ENCODE data around the gene RABGAP1. TPM values are rescaled to one million over a fixed set of nuclear protein-coding genes. Genes with fewer than 3 reads are reported as not detected.

Gene RABGAP1
- total RNA-seq, 1 donor from 2014 or later = 58.6 TPM

GRCh38 chr9:123129423-123129822 lies 188.6 kb downstream of the RABGAP1 start:
- Histone ChIP-seq H3K9me3 (no peaks in the 10 kb centered on the region), H3K36me3 (no peaks in the 10 kb centered on the region), H3K4me3 (no peak overlapping the region), H3K27ac (no peak overlapping the region), H3K4me1 (no peaks in the 10 kb centered on the region), H3K27me3 (no peaks in the 10 kb centered on the region)
- no peak for ATAC-seq
- intact Hi-C loops (cut with DNase I) = no loop called here
- no peak for DNase-seq
- TF ChIP-seq CTCF (IDR thresholded peaks at IDR 0.05) = no peak

GRCh38 chr9:123131258-123131657 lies 190.4 kb downstream of the RABGAP1 start:
- Histone ChIP-seq H3K4me3 (no peak overlapping the region), H3K27ac (no peak overlapping the region), H3K9me3 (no peaks in the 10 kb centered on the region), H3K27me3 (no peaks in the 10 kb centered on the region), H3K36me3 (no peaks in the 10 kb centered on the region), H3K4me1 (no peaks in the 10 kb centered on the region)
- no peak for TF ChIP-seq CTCF (IDR thresholded peaks at IDR 0.05)
- ATAC-seq (peak; percentile 83), DNase-seq (no peak)
- intact Hi-C loops (cut with DNase I) = no loop called here

GRCh38 chr9:123131993-123132392 lies 191.2 kb downstream of the RABGAP1 start:
- DNase-seq (no peak), ATAC-seq (no peak)
- no peak for TF ChIP-seq CTCF (IDR thresholded peaks at IDR 0.05)
- Histone ChIP-seq H3K4me1 (no peaks in the 10 kb centered on the region), H3K27ac (no peak overlapping the region), H3K36me3 (no peaks in the 10 kb centered on the region), H3K4me3 (no peak overlapping the region), H3K9me3 (no peaks in the 10 kb centered on the region), H3K27me3 (no peaks in the 10 kb centered on the region)
- intact Hi-C loops (cut with DNase I) = no loop called here

GRCh38 chr9:123132696-123133095 lies 191.9 kb downstream of the RABGAP1 start:
- intact Hi-C loops (cut with DNase I) = no loop called here
- no peaks in the 10 kb centered on the region for H3K27me3 ChIP-seq
- no peak for ATAC-seq
- TF ChIP-seq CTCF (IDR thresholded peaks at IDR 0.05) = no peak
- no peaks in the 10 kb centered on the region for H3K36me3 ChIP-seq
- DNase-seq = no peak
- no peak overlapping the region for H3K4me3 ChIP-seq
- H3K4me1 ChIP-seq = no peaks in the 10 kb centered on the region
- no peaks in the 10 kb centered on the region for H3K9me3 ChIP-seq
- no peak overlapping the region for H3K27ac ChIP-seq

- Histone ChIP-seq H3K4me1 (no peaks in the 10 kb centered on the region), H3K36me3 (no peaks in the 10 kb centered on the region), H3K27ac (no peak overlapping the region), H3K9me3 (no peaks in the 10 kb centered on the region), H3K4me3 (no peak overlapping the region), H3K27me3 (no peaks in the 10 kb centered on the region)
- DNase-seq (no peak), ATAC-seq (no peak)
- intact Hi-C loops (cut with DNase I) = no loop called here
- no peak for TF ChIP-seq CTCF (IDR thresholded peaks at IDR 0.05)
Observed at GRCh38 chr9:123135430-123135829, 194.6 kb downstream of the RABGAP1 start.

- Histone ChIP-seq H3K36me3 (no peaks in the 10 kb centered on the region), H3K4me1 (no peaks in the 10 kb centered on the region), H3K4me3 (no peak overlapping the region), H3K9me3 (no peaks in the 10 kb centered on the region), H3K27me3 (no peaks in the 10 kb centered on the region), H3K27ac (no peak overlapping the region)
- ATAC-seq (no peak), DNase-seq (no peak)
- no peak for TF ChIP-seq CTCF (IDR thresholded peaks at IDR 0.05)
- intact Hi-C loops (cut with DNase I) = no loop called here
Observed at GRCh38 chr9:123138163-123138562, 197.3 kb downstream of the RABGAP1 start.
